Liver (tissue), 3 donors: Measurements from ENCODE around the gene AP5M1.

ENCODE experiments used
- CTCF ChIP-seq: fragments of 150-350 bp; IDR thresholded peaks from 2 replicates; pipeline ENCODE4 v1.5.1; 2017; ENCODE audit warnings: improper control_type of control experiment, low read depth, low read length; ENCODE audit not compliant: missing input control
- EGR1 ChIP-seq, 2 donors: IDR thresholded peaks; 2 replicates each; pipeline ENCODE4 v1.6.1; 2016 to 2018; ENCODE audit warnings: antibody characterized with exemption in 2 of 2, low read depth in 2 of 2
- FOXA2 ChIP-seq: IDR thresholded peaks from 2 replicates; pipeline ENCODE4 v1.6.1; 2016; ENCODE audit warnings: antibody characterized with exemption
- GABPA ChIP-seq, 2 donors: IDR thresholded peaks in 1 of 2; conservative IDR thresholded peaks in 1 of 2; 2 replicates each; pipeline ENCODE4 v1.6.1; 2016; ENCODE audit warnings: antibody characterized with exemption in 2 of 2, mild to moderate bottlenecking in 1 of 2, moderate library complexity in 1 of 2
- HNF4G ChIP-seq: IDR thresholded peaks from 2 replicates; pipeline ENCODE4 v1.6.1; 2016; ENCODE audit warnings: antibody characterized with exemption
- RAD21 ChIP-seq, 2 donors: IDR thresholded peaks; 2 replicates each; pipeline ENCODE4 v1.6.1; 2016; ENCODE audit warnings: antibody characterized with exemption in 2 of 2, mild to moderate bottlenecking in 2 of 2
- REST ChIP-seq: IDR thresholded peaks from 2 replicates; pipeline ENCODE4 v1.6.1; 2016; ENCODE audit warnings: antibody characterized with exemption, mild to moderate bottlenecking
- RXRA ChIP-seq, 2 donors: IDR thresholded peaks; 2 replicates each; pipeline ENCODE4 v1.6.1; 2017 to 2018; ENCODE audit warnings: antibody characterized with exemption in 2 of 2, mild to moderate bottlenecking in 1 of 2
- SP1 ChIP-seq: IDR thresholded peaks from 2 replicates; pipeline ENCODE4 v1.6.1; 2018; ENCODE audit warnings: antibody characterized with exemption, mild to moderate bottlenecking
- TAF1 ChIP-seq: conservative IDR thresholded peaks from 2 replicates; pipeline ENCODE4 v1.6.1; 2016; ENCODE audit warnings: antibody characterized with exemption, mild to moderate bottlenecking
- ZBTB33 ChIP-seq: IDR thresholded peaks from 2 replicates; pipeline ENCODE4 v1.6.1; 2016; ENCODE audit warnings: antibody characterized with exemption
- donor health status: healthy.
- donor health status: healthy.

- TF ChIP-seq TAF1 (no peak), REST (no peak), CTCF (no peak), GABPA (IDR thresholded peaks at IDR 0.05 in 1 of 2, conservative IDR thresholded peaks at IDR 0.05 in 1 of 2) (no peak), EGR1 (IDR thresholded peaks at IDR 0.05; ENCODE audit: low read depth in 2 of 2) (no peak), FOXA2 (no peak), ZBTB33 (no peak), RAD21 (IDR thresholded peaks at IDR 0.05) (no peak), RXRA (IDR thresholded peaks at IDR 0.05) (no peak), HNF4G (no peak), SP1 (no peak)
Measured at GRCh38 chr14:57254884-57255283, 13.9 kb upstream of the AP5M1 start.
